Sciatic nerve (tissue), 2 donors: ENCODE results near the gene DDX41. TPM values are rescaled to one million over a fixed set of nuclear protein-coding genes. Genes with fewer than 3 reads are reported as not detected.
A peak's percentile ranks its signal among the peaks of the same experiment; 100 is the strongest.
"Not testable (repeated sequence)": the region's sequence is repeated elsewhere in the genome, so short reads cannot be mapped to it uniquely, and the experiment has no call there.

ENCODE experiments used
- ATAC-seq: fragments of 200-7000 bp; cut with Tn5 transposase; one replicate; pipeline ENCODE4 v1.9.1; 2020; ENCODE audit warnings: mild to moderate bottlenecking, moderate library complexity
- DNase-seq: peaks from one replicate; pipeline ENCODE4 v3.0.0-alpha.2; 2020; ENCODE audit warnings: low spot score
- intact Hi-C: fragments of 100-400 bp; cut with DNase I; formaldehyde crosslinking; loops from one replicate; pipeline ENCODE4 v1.14.2; 2022
- total RNA-seq: library from RNA; stranded (reverse); fragmentation: NEBNext Ultra II Directional; extraction: Animal tissue kit (Norgen Biotek cat#: 25700); gene quantifications from one replicate; pipeline ENCODE4 v1.2.1, GENCODE V29; 2021
- donor health status: DM: no; HTN: no; CAD: no.
- donor health status: DM: no; HTN: no; CAD: no.

The DDX41 gene
- total RNA-seq, 1 donor from 2014 or later = 68.2 TPM

DNA sequence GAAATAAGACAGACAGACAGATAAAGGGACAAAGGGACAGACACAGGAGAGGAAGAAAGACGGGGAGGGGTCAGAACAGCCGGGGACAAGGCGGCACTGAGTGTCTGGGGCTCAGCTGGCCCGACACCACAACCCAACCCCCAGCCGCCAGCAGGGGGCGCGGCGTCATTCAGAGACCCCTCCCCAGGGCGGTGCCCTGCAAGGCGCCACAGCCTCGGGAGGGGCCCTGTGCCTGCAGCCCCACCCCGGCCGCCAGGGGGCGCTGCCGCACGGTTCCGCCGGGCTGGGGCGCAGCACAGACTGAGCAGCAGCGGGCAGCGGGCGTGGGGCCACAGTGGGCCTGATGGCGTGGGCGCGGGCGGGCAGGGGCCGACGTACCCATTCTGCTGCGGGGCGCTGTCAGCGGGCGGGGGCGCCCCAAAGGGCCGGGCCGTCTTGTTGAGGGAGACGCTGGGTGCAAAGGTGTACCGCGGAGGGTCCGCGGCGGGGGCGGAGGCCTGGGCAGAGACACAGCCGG is 25.3 kb downstream of the DDX41 start:
- DNase-seq = no peak
- no peak for ATAC-seq
- intact Hi-C loops = no loop called here

DNA sequence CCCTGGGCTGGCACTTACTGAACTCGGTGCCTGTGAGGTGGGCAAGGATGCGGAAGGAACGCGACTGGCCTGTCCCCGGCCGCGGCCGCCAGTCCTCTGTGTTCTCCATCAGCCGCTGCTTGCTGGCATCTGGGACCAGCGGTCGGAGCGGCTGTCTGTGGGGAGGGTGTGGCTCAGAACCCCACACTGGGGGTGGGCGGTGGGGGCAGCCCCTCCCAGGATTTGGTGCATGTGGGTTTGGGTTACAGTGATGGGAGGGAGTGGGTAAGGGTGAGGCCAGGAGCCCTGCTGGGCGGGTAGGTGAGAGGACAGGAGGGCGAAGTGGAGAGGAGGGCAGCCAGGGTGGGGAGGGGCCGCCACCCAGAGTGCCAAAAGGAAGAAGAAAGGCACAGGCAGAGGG is 25.8 kb downstream of the DDX41 start:
- intact Hi-C loops = no loop called here
- ATAC-seq (no peak), DNase-seq (no peak)

DNA sequence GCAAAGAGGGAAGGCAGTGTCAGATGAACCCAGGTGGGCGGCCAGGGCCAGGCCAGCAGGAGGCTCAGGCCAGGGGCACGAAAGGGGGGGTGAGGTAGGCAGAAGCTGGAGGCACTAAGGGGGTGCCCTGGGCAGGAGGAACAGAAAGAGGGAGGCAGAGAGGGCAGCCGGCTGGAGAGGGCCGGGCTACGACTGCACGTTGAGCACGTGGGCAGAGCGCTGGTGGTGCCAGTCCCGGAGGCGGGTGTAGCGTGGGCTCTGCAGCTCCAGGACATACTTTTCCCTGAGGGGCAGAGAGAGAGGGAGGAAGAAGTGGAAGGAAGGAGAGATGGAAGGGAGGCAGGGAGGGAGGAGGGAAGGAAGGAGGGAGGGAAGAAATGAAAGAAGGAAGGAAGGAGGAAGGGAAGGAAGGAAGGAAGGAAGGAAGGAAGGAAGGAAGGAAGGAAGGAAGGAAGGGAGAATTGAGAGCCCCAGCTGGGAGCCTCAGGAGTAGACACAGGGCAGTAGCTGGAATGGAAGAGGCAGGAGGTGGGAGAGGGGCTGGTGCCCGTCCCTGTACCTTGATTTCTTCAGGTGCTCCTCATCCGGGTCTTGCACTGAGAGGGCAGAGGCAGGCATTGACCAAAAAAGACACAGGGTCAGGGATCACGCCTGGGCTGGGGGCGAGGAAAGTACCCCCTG is 26.3 kb downstream of the DDX41 start:
- no peak for DNase-seq
- ATAC-seq = no peak
- intact Hi-C loops = no loop called here

DNA sequence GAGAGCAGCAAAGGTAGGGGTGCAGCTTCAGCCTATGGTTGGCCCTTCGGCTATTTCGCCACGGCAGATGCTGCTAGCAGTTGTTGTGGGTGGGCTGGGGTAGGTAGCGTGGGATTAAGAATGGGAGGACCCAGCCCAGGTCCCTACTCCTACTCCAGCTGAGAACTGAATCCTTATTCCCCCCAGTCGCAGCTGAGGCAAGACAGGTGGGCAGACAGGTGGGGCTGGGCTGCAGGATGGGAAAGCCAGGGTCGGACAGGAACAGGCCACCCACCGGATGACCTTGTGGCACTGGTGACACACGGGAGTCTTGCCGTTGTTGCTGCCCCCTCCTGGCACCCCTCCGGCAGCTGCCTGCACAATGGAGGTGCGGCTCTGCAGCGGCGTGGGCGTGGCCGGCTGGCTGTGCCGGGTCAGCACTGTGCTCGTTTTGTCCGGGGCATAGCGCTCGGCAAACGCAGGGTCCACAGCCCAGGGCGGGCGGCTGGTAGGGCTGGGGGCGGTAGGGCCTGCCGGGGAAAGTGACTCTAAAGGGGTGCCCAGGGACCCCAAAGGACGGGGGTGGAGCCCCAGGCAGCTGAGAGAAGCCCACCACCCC is 27.5 kb downstream of the DDX41 start:
- ATAC-seq = peak; percentile 12
- no peak for DNase-seq
- intact Hi-C loops = no loop called here

DNA sequence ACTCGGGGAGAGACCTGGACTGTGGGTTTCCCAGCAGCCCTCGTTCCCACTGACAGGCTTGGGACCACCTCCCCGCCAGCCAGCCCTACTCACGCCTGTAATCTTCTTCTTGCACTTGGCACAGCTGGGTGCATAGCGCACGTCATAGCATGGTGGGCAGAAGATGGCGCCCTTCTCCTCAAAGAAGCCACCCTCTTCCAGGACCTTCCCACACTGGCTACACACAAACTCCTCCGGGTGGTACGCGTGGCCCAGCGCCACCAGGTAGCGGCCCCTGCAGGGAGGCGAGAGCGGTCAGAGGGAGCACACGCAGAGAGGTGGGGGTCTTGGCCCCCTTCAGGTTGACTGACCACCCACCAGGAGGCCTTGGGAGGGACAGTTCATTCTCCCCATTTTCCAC is 28.8 kb downstream of the DDX41 start:
- intact Hi-C loops = no loop called here
- ATAC-seq (no peak), DNase-seq (no peak)

DNA sequence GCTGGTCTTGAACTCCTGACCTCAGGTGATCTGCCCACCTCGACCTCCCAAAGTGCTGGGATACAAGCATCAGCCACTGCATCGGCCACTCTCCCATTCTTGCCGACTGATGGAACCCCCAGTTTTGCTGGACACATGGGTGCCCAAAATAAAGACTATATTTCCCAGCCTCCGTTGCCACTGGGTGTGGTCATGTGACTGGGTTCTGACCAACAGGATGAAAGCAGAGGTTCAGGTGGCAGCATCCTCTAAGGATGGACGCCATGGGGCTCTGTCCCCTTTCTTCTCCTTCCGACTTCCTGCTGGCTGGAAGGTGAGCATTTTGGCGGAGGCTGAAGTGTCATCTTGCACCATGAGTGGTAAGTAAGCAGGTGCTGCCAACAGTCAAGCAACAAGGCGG is 29.6 kb downstream of the DDX41 start:
- DNase-seq = no peak
- intact Hi-C loops = no loop called here
- ATAC-seq = no peak

DNA sequence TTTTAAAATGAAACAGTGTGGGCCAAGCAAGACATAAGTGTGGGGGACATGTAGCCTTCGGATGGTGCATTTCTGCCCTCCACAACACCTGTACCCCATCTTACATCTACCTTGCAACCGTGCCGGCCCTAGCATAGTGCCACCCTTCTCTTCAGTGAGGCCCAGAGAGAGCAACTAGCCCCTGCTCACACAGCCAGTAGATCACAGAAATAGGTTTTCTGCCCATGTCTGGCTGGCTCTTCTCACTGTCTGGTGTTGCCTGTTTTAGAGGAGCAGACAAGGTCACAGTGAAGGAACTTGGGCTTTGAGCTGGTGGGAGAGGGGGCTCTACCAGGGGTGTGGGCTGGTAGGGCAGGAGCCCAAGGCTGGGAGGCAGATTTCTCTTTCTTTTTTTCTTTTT is 30.5 kb downstream of the DDX41 start:
- ATAC-seq (no peak), DNase-seq (no peak)
- intact Hi-C loops = no loop called here

DNA sequence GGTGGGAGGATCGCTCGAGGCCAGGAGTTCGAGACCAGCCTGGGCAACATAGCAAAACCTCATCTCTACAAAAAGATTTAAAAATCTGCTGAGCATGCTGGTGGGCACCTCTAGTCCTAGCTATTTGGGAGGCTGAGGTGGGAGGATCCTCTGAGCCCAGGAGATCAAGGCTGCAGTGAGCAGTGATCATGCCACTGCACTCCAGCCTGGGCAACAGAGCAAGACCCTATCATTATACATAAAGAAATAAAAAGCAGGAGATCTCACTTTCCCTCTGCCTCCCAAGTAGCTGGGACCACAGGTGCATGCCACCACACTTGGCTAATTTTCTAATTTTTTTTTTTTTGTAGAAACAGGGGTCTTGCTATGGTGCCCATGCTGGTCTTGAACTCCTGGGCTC is 31.0 kb downstream of the DDX41 start:
- ATAC-seq = not testable (repeated sequence)

DNA sequence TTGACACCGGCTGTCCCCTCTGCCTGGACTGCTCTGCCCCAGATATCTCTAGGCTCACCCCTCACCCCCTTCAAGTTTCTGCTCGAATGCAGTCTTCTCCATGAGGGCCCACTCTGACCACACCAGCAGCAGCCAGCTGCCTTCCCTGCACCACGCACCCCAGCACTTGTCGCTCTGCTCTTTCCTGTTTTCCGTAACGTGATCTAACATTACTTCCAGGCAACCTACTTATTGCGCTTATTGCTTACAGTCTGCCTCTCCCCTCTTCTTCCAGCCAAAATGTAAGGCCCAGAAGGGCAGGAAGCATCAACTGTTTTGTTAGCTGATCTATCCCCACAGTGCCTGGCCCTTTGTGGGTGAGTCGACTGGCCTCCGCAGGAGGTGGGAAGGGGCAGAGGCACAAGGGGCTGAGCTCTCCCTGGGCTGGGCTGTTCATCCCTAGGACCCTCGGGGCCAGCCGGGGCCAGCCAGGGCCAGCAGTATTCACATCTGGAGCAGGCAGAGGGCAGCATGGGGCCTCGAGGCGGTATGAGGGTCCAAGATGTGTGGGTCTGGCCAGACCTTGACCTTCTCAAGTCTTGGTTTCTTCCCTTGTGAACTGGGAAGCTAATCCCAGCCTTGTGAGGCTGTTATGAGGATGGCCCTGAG is 31.7 kb downstream of the DDX41 start:
- intact Hi-C loops = no loop called here
- DNase-seq = no peak
- no peak for ATAC-seq

More for the DNA sequence above, 31.0 kb downstream of the DDX41 start:
- DNase-seq, intact Hi-C loops: not testable (repeated sequence)

DNA sequence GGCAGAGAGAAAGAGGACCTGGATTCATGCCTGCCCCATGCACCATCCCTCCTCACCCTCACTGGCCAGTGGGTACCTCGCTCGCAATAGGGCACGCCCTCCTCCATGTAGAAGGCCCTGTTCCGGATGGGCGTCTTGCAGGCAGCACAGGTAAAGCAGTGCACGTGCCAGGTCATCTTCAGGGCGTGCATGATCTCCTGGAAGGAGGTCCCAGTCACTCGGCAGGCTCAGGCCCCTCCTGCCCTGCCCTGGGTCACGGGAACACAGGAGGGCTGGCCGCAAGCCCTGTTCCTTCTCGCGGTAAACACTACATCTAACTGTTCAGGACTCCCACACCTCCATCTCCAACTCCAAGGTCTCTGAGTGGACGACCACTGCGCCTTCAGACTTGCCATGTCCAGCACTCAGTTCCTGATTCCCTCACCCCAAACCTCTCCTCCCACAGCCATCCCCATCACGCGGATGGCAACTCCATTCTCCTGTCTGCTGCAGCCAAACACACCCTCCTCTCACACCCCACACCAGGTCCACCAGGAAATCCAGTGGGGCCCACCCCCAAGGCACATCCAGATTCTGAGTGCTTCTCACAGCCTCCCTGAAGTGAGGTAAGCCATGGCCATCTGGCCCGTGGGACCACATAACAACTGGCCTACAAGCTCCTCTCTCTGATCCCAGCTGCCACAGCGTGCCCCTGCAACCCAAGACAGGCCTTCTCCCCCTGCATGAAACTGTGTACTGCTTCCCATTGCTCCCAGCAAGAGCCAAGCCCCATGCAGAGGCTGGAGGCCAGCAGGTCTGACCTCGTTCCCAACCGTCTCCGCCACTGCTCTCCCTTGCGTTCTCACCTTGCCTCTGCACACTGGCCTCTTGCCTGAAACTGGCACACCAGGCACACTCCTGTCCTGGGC is 32.5 kb downstream of the DDX41 start:
- no peak for ATAC-seq
- intact Hi-C loops = no loop called here
- DNase-seq = no peak

DNA sequence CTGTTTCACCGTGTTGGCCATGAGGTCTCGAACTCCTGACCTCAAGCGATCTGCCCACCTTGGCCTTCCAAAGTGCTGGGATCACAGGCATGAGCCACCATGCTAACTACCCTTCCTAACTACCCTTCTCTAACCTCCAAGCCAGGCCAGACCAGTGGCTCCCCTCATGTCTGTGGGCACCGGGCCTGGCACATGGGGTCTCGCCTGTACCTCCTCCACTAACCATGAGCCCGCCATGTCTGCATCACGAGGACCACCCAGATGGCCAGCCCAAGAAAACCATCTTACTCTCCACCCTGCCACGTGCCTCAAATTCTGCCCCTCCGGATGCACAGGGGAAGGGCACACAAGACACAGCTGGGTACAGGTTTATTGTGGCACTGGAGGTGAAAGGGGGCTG is 33.7 kb downstream of the DDX41 start:
- ATAC-seq = no peak
- no peak for DNase-seq
- intact Hi-C loops = no loop called here

DNA sequence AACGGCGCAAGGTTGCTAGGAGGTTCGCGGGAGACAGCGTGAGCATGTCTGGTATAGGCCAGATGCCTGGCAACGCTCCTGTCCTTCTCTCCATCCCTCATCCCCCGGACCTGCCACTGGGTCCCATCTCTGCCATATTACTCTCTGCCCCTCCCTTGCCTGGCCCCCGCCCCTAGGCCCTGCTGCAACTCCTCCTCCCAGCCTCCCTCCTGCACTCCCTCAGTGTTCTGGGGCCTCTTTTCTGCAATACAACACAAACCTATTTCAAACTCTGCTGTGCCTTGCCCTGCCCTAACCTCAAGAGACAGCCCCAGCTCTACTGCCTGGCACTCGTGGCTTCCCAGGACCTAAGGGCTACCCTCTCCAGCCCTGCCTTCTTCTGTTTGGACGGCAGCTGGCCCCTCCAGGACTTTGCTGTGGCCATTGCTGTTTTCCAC is 34.4 kb downstream of the DDX41 start:
- ATAC-seq (no peak), DNase-seq (no peak)
- intact Hi-C loops = no loop called here

DNA sequence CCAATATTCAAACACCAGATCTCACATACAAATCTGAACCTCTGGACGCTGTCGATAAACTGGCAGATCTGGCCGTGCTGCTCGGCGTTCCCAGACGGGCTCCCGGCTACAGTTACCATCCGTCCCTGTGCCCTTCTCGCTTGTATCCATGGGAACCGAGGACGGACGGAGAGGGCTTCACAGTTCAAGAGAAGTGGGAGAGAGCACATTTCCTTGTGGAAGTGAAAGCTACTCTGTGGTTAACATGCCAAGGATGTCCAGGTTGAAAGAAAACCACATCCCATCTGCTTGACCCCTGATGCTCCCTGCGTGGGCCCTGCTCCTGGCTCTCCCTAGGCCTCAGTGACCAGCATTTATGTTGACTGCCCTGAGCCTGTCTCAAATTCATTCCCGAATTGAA is 37.0 kb downstream of the DDX41 start:
- no peak for DNase-seq
- peak; percentile 67 for ATAC-seq
- intact Hi-C loops = no loop called here

DNA sequence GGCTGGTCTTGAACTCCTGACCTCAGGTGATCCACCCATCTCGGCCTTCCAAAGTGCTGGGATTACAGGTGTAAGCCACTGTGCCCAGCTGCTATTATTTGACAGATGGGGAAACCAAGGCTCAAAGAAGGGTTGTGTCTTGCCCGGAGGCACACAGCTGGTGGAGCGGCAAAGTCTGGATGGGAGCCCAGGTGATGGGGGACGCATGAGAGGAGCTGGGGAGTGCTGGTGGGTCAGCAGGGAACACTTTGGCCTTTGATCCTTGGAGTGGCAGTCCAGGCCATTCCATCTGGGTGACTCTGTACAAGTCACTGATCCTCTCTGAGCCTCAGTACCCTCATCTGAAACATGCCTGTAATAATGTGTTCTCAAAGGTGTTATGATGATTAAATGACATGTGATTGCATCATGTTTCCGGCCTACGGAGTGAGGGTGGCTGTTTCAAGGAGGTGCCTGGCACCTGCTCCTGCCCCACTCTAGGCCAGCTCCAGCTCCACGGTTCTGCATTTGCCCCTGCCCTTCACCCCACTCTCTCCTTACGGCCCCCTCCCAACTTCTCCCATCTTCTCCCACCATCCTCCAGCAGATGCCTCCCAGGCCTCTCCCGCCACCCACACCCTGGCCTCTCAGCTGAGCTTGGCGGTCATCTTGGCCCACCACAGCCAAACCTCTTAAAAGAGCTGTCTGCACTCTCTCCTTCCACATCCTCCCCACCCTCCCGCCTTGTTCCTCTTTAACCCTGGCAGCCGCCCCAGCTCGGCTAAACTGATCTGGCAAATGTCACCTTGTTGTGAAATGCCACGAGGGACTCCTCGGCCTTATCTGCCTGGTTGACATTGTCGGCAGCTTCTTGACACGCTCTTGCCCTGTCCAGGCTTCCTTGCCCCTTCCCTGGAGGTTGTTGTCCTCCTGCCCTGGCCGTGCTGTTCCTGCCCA is 37.8 kb downstream of the DDX41 start:
- ATAC-seq (peak; percentile 69), DNase-seq (peak; percentile 83)
- intact Hi-C loops = no loop called here

DNA sequence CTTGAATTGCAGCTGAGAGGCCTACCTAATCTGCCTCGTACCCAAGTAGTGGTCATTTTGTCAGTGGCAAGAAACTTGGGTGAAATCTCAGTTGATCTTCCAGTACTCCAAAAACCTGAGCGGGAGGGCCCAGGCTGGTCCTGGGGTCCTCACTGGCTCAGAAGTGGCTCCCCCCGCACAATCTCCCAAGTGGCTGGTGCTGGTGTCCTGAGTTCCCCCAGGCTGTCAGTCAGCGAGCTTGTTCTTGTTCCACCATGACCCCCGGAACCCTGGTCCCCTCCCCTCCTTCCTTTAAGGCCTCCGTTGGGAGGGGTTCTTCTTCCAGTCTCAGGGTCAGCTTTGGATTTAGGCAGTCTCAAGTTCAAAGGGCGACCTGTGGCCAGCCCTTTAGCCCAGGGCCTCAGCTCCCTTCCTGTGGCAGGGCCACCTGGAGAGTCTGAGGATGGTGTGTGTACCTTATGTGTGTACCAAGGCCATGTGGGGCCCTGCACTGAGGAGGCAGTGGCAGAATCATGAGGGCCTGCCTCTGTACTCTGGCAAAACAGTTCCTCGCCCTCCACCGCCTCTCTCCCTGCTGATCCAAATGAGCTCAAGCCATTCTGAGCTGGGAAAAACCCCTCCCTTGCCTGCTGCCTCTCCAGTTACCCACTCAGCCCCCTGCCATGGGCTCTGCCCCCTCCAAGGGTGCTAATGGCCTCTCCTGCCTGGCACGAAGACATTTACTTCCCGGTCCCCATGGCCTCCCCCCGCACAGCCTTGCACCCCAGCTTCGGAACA is 38.9 kb downstream of the DDX41 start:
- intact Hi-C loops = no loop called here
- DNase-seq = no peak

DNA sequence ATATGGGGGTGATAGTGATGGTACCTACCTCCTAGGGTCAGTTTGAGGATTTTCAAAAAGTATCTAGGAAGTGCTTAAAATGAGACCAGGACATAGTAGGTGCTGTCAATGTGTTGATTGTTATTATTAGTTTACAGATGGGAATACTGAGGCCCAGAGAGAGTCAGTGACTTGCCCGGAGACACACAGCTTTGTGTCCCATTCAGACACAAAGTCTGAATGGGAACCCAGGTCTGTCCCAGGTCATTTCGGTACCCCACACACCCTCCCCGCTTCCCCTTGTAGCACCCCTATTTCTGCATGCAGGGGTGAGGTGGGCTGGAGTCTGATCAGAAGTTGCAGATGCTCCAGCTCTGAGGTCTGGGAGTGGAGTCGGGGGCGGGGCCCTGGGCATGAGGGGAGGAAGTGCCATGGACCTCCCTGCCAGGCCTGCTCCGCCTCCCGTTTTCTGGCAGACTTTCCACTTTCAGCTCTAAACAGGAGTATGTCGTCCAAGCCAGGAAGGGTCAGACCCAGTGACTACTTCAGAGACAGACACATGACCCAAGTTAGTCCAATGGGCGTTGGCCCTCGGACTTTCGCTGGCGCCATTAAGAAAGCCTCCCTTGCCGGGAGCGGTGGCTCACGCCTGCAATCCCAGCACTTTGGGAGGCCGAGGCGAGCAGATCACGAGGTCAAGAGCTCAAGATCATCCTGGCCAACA is 40.1 kb downstream of the DDX41 start:
- DNase-seq = no peak
- intact Hi-C loops = no loop called here
- peak; percentile 27 for ATAC-seq

More for the DNA sequence above, 38.9 kb downstream of the DDX41 start:
- ATAC-seq = no peak
